ENCODE data around the gene PPP6C. TPM values are rescaled to one million over a fixed set of nuclear protein-coding genes. Genes with fewer than 3 reads are reported as not detected.
"Not testable (repeated sequence)": the region's sequence is repeated elsewhere in the genome, so short reads cannot be mapped to it uniquely, and the experiment has no call there.

PPP6C gene
- total RNA-seq, 2 experiments from 2014 or later, result 47.2 to 51.9 TPM

- H3K36me3 Mint-ChIP-seq (ENCODE audit: low read depth), result peaks cover 18% of the 10 kb centered on the region
- POLR2A ChIA-PET, result no interaction called here
- DNase-seq (no peak), ATAC-seq (no peak)
- H3K27ac Mint-ChIP-seq, result no peak overlapping the region
- H3K4me3 Mint-ChIP-seq, result no peak overlapping the region
- H3K9me3 Mint-ChIP-seq (ENCODE audit: insufficient read depth), result peaks cover 11% of the 10 kb centered on the region
- H3K4me1 Mint-ChIP-seq (ENCODE audit: low read depth), result peaks cover 25% of the 10 kb centered on the region
- H3K27me3 Mint-ChIP-seq (ENCODE audit: low read depth), result no peaks in the 10 kb centered on the region
- CTCF ChIA-PET, result no interaction called here
Observed at GRCh38 chr9:125137200-125137599, 52.4 kb downstream of the PPP6C start.

GRCh38 chr9:125134976-125135375, 54.6 kb downstream of the PPP6C start:
- peaks cover 17% of the 10 kb centered on the region for H3K36me3 Mint-ChIP-seq (ENCODE audit: low read depth)
- peaks cover 11% of the 10 kb centered on the region for H3K9me3 Mint-ChIP-seq (ENCODE audit: insufficient read depth)
- ATAC-seq (no peak), DNase-seq (no peak)
- H3K27me3 Mint-ChIP-seq (ENCODE audit: low read depth), result no peaks in the 10 kb centered on the region
- H3K27ac Mint-ChIP-seq, result no peak overlapping the region
- peaks cover 20% of the 10 kb centered on the region for H3K4me1 Mint-ChIP-seq (ENCODE audit: low read depth)
- ChIA-PET CTCF (interaction anchor here (1.0 kb wide), 1 partner anchor 13 kb away, joined by 3 read pairs; no protein-coding TSS in a partner anchor), POLR2A (no interaction called here)
- H3K4me3 Mint-ChIP-seq, result no peak overlapping the region

- peaks cover 18% of the 10 kb centered on the region for H3K4me1 Mint-ChIP-seq (ENCODE audit: low read depth)
- peaks cover 11% of the 10 kb centered on the region for H3K9me3 Mint-ChIP-seq (ENCODE audit: insufficient read depth)
- POLR2A ChIA-PET, result interaction anchor here (0.6 kb wide), 1 partner anchor 8 kb away, joined by 3 read pairs; no protein-coding TSS in a partner anchor
- DNase-seq, result no peak
- peaks cover 13% of the 10 kb centered on the region for H3K36me3 Mint-ChIP-seq (ENCODE audit: low read depth)
- no peak for ATAC-seq
- no peak overlapping the region for H3K27ac Mint-ChIP-seq
- CTCF ChIA-PET, result interaction anchor here (0.8 kb wide), 1 partner anchor 10 kb away, joined by 3 read pairs; no protein-coding TSS in a partner anchor
- no peak overlapping the region for H3K4me3 Mint-ChIP-seq
- no peaks in the 10 kb centered on the region for H3K27me3 Mint-ChIP-seq (ENCODE audit: low read depth)
Observed at GRCh38 chr9:125133403-125134329, 55.9 kb downstream of the PPP6C start.

GRCh38 chr9:125131778-125132177, 57.8 kb downstream of the PPP6C start:
- ChIA-PET CTCF (no interaction called here), POLR2A (no interaction called here)
- DNase-seq (no peak), ATAC-seq (no peak)
- Mint-ChIP-seq H3K27me3 (ENCODE audit: low read depth) (no peaks in the 10 kb centered on the region), H3K36me3 (ENCODE audit: low read depth) (peaks cover 11% of the 10 kb centered on the region), H3K4me1 (ENCODE audit: low read depth) (peaks cover 22% of the 10 kb centered on the region), H3K27ac (no peak overlapping the region), H3K9me3 (ENCODE audit: insufficient read depth) (peaks cover 11% of the 10 kb centered on the region), H3K4me3 (no peak overlapping the region)

GRCh38 chr9:125126019-125126746, 63.4 kb downstream of the PPP6C start:
- peak; percentile 93 for DNase-seq
- no peaks in the 10 kb centered on the region for H3K9me3 Mint-ChIP-seq (ENCODE audit: insufficient read depth)
- H3K27ac Mint-ChIP-seq, result peak overlapping the region; percentile 96
- H3K4me3 Mint-ChIP-seq, result peak overlapping the region; percentile 63
- CTCF ChIA-PET, result interaction anchor here (0.7 to 3.1 kb wide), 4 partner anchors 15 to 264 kb away, joined by 3 to 27 read pairs (median 4); partner anchors contain the start of genes ARPC5L, RPL35 and SCAI
- POLR2A ChIA-PET, result interaction anchor here (1.1 to 1.2 kb wide), 2 partner anchors 185 to 265 kb away, joined by 3 to 4 read pairs; no protein-coding TSS in a partner anchor
- H3K4me1 Mint-ChIP-seq (ENCODE audit: low read depth), result peaks cover 35% of the 10 kb centered on the region
- H3K36me3 Mint-ChIP-seq (ENCODE audit: low read depth), result peaks cover 18% of the 10 kb centered on the region
- H3K27me3 Mint-ChIP-seq (ENCODE audit: low read depth), result no peaks in the 10 kb centered on the region
- peak; percentile 99 for ATAC-seq

GRCh38 chr9:125125523-125125922, 64.1 kb downstream of the PPP6C start:
- Mint-ChIP-seq H3K4me1 (ENCODE audit: low read depth) (peaks cover 41% of the 10 kb centered on the region), H3K27ac (peak overlapping the region; percentile 96), H3K9me3 (ENCODE audit: insufficient read depth) (no peaks in the 10 kb centered on the region), H3K4me3 (peak overlapping the region; percentile 63), H3K27me3 (ENCODE audit: low read depth) (no peaks in the 10 kb centered on the region), H3K36me3 (ENCODE audit: low read depth) (peaks cover 18% of the 10 kb centered on the region)
- ATAC-seq (peak; percentile 2), DNase-seq (no peak)
- ChIA-PET POLR2A (interaction anchor here (1.1 kb wide), 1 partner anchor 184 kb away, joined by 4 read pairs; no protein-coding TSS in a partner anchor), CTCF (interaction anchor here (0.7 to 3.1 kb wide), 4 partner anchors 14 to 263 kb away, joined by 3 to 27 read pairs (median 4); partner anchors contain the start of genes ARPC5L, RPL35 and SCAI)

GRCh38 chr9:125121146-125121545, 68.5 kb downstream of the PPP6C start:
- H3K36me3 Mint-ChIP-seq (ENCODE audit: low read depth), result peaks cover 26% of the 10 kb centered on the region
- no peak for ATAC-seq
- H3K27me3 Mint-ChIP-seq (ENCODE audit: low read depth), result no peaks in the 10 kb centered on the region
- H3K27ac Mint-ChIP-seq, result peak overlapping the region; percentile 68
- H3K4me1 Mint-ChIP-seq (ENCODE audit: low read depth), result peaks cover 45% of the 10 kb centered on the region
- H3K4me3 Mint-ChIP-seq, result no peak overlapping the region
- no peaks in the 10 kb centered on the region for H3K9me3 Mint-ChIP-seq (ENCODE audit: insufficient read depth)
- DNase-seq, result no peak
- ChIA-PET POLR2A (no interaction called here), CTCF (interaction anchor here (1.3 kb wide), 1 partner anchor 21 kb away, joined by 6 read pairs; no protein-coding TSS in a partner anchor)

- no peak overlapping the region for H3K4me3 Mint-ChIP-seq
- CTCF ChIA-PET, result interaction anchor here (0.7 to 0.9 kb wide), 3 partner anchors 8 to 27 kb away, joined by 3 to 7 read pairs (median 3); partner anchors contain the start of gene SCAI
Observed at GRCh38 chr9:125119643-125120286, 69.8 kb downstream of the PPP6C start.

GRCh38 chr9:125118696-125119095, 70.9 kb downstream of the PPP6C start:
- ATAC-seq; H3K27ac Mint-ChIP-seq; DNase-seq; H3K4me3 Mint-ChIP-seq; CTCF ChIA-PET; POLR2A ChIA-PET; H3K9me3 Mint-ChIP-seq (ENCODE audit: insufficient read depth); H3K27me3 Mint-ChIP-seq (ENCODE audit: low read depth): not testable (repeated sequence)
- Mint-ChIP-seq H3K36me3 (ENCODE audit: low read depth) (peaks cover 15% of the 10 kb centered on the region), H3K4me1 (ENCODE audit: low read depth) (peaks cover 26% of the 10 kb centered on the region)

More at GRCh38 chr9:125119643-125120286, 69.8 kb downstream of the PPP6C start:
- no peak for DNase-seq
- Mint-ChIP-seq H3K27me3 (ENCODE audit: low read depth) (no peaks in the 10 kb centered on the region), H3K36me3 (ENCODE audit: low read depth) (peaks cover 19% of the 10 kb centered on the region), H3K4me1 (ENCODE audit: low read depth) (peaks cover 35% of the 10 kb centered on the region), H3K27ac (no peak overlapping the region), H3K9me3 (ENCODE audit: insufficient read depth) (no peaks in the 10 kb centered on the region)
- POLR2A ChIA-PET, result no interaction called here
- ATAC-seq, result no peak

- not testable (repeated sequence) for H3K27ac Mint-ChIP-seq; H3K4me3 Mint-ChIP-seq; H3K4me1 Mint-ChIP-seq (ENCODE audit: low read depth); DNase-seq; H3K27me3 Mint-ChIP-seq (ENCODE audit: low read depth); ATAC-seq
- ChIA-PET POLR2A (interaction anchor here (0.6 kb wide), 1 partner anchor 25 kb away, joined by 4 read pairs; no protein-coding TSS in a partner anchor), CTCF (interaction anchor here (1.2 to 2.5 kb wide), 2 partner anchors 27 to 29 kb away, joined by 3 to 11 read pairs; partner anchors contain the start of gene SCAI)
- Mint-ChIP-seq H3K9me3 (ENCODE audit: insufficient read depth) (peaks cover 21% of the 10 kb centered on the region), H3K36me3 (ENCODE audit: low read depth) (peaks cover 24% of the 10 kb centered on the region)
Observed at GRCh38 chr9:125114503-125114902, 75.1 kb downstream of the PPP6C start.

GRCh38 chr9:125110464-125110863, 79.1 kb downstream of the PPP6C start:
- Mint-ChIP-seq H3K9me3 (ENCODE audit: insufficient read depth) (peaks cover 21% of the 10 kb centered on the region), H3K4me3 (no peak overlapping the region), H3K36me3 (ENCODE audit: low read depth) (peaks cover 16% of the 10 kb centered on the region), H3K27ac (no peak overlapping the region), H3K27me3 (ENCODE audit: low read depth) (no peaks in the 10 kb centered on the region), H3K4me1 (ENCODE audit: low read depth) (no peaks in the 10 kb centered on the region)
- ChIA-PET CTCF (no interaction called here), POLR2A (no interaction called here)
- ATAC-seq (no peak), DNase-seq (no peak)
